ENCODE results near the gene CD320.

Gene CD320

DNA sequence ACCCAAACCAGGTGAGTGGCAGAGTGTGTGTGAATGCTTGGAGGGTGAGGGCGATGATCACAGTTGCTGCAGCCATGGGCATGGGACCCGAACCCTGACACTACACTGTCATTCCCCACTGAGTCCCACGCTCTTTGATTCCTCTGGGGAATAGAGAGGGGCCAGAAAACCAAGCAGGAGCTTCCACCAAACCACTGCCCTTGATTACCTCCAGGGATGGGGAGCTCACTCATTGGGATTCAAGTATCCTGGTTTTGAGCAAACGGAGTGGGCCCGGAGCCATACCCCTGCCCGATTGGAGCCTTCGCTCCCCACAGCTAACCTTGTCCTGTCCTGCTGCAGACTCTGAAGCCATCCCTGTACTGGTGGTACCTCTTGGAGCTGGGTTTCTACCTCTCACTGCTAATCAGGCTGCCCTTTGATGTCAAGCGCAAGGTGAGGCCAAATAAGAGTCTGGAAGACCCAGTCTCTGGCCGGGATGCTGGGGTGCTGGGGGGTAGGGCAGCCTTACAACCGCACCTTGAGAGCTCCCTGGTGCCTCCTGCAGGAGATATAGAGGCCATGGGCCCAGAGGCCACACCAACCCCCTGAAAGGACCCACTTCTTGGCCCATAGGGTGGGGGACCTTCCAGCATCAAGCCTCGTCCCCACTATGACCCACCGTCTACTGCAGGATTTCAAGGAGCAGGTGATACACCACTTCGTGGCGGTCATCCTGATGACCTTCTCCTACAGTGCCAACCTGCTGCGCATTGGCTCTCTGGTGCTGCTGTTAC, 51.7 kb downstream of the CD320 start:
- Histone ChIP-seq H3K27me3 (ENCODE audit: control insufficient read depth, insufficient read depth, low read length) (peaks cover 8% of the 10 kb centered on the region), H3K9ac (ENCODE audit: low read depth, low read length) (no peak overlapping the region), H3K9me3 (replicated peaks; ENCODE audit: low read length) (no peaks in the 10 kb centered on the region), H3K36me3 (ENCODE audit: insufficient read depth, low read length) (no peaks in the 10 kb centered on the region), H3K4me1 (ENCODE audit: control insufficient read depth, insufficient read depth, low read length) (no peaks in the 10 kb centered on the region), H3K4me3 (ENCODE audit: low read length) (no peak overlapping the region), H3K4me2 (ENCODE audit: low read length) (no peak overlapping the region)

DNA sequence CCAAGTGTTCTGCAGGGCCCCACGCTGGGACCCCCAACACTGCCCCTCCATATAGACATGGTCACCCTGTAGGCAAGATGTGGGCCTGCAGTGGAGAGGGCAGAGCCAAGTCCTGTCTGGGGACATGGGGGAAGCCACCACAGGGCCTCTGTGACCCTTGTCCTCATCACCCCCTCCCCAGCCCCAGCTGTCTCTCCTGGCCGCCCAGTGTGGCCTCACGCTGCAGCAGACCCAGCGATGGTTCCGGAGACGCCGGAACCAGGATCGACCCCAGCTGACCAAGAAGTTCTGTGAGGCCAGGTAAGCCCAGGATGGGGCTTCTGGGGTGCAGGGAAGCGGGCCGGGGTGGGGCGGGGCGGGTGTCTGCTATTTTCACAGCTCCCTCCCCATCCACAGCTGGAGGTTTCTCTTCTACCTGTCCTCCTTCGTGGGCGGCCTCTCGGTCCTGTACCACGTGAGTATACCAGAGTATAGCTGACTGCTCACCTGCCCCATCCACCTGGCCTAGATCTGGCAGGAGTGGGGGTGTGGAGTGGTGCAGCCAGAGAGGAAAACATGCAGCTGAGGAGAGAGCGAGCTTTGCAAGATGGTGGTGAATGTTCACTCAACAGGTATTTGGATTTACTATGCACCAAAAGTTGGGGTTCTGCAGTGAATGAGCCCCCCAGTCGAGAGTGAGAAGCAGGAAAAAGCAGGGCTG, 52.6 kb downstream of the CD320 start:
- Histone ChIP-seq H3K36me3 (ENCODE audit: insufficient read depth, low read length) (no peaks in the 10 kb centered on the region), H3K4me3 (ENCODE audit: low read length) (no peak overlapping the region), H3K27me3 (ENCODE audit: control insufficient read depth, insufficient read depth, low read length) (peaks cover 8% of the 10 kb centered on the region), H3K4me1 (ENCODE audit: control insufficient read depth, insufficient read depth, low read length) (peaks cover 5% of the 10 kb centered on the region), H3K9ac (ENCODE audit: low read depth, low read length) (no peak overlapping the region), H3K4me2 (ENCODE audit: low read length) (no peak overlapping the region), H3K9me3 (replicated peaks; ENCODE audit: low read length) (no peaks in the 10 kb centered on the region)

GRCh38 chr19:8254286-8255001, 53.7 kb downstream of the CD320 start:
- Histone ChIP-seq H3K4me3 (ENCODE audit: low read length) (no peak overlapping the region), H3K4me2 (ENCODE audit: low read length) (no peak overlapping the region), H3K9ac (ENCODE audit: low read depth, low read length) (no peak overlapping the region), H3K27me3 (ENCODE audit: control insufficient read depth, insufficient read depth, low read length) (peaks cover 7% of the 10 kb centered on the region), H3K36me3 (ENCODE audit: insufficient read depth, low read length) (no peaks in the 10 kb centered on the region), H3K4me1 (ENCODE audit: control insufficient read depth, insufficient read depth, low read length) (peaks cover 5% of the 10 kb centered on the region), H3K9me3 (replicated peaks; ENCODE audit: low read length) (no peaks in the 10 kb centered on the region)

DNA sequence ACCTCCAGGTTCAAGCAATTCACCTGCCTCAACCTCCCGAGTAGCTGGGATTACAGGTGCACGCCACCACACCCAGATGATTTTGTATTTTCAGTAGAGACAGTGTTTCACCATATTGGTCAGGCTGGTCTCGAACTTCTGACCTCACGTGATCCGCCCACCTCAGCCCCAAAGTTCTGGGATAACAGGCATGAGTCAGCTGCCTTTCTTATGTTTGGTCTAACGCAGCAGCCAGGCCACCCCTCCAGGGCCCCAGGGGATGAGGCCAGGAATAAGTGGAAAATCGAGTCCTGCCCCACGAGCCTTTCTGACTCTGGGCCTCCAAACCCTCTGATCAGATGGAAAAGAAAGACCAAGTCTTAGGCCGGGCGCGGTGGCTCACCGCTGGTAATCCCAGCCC, 54.5 kb downstream of the CD320 start:
- no peaks in the 10 kb centered on the region for H3K9me3 ChIP-seq (replicated peaks; ENCODE audit: low read length)
- no peak overlapping the region for H3K4me3 ChIP-seq (ENCODE audit: low read length)
- H3K4me2 ChIP-seq (ENCODE audit: low read length): no peak overlapping the region

DNA sequence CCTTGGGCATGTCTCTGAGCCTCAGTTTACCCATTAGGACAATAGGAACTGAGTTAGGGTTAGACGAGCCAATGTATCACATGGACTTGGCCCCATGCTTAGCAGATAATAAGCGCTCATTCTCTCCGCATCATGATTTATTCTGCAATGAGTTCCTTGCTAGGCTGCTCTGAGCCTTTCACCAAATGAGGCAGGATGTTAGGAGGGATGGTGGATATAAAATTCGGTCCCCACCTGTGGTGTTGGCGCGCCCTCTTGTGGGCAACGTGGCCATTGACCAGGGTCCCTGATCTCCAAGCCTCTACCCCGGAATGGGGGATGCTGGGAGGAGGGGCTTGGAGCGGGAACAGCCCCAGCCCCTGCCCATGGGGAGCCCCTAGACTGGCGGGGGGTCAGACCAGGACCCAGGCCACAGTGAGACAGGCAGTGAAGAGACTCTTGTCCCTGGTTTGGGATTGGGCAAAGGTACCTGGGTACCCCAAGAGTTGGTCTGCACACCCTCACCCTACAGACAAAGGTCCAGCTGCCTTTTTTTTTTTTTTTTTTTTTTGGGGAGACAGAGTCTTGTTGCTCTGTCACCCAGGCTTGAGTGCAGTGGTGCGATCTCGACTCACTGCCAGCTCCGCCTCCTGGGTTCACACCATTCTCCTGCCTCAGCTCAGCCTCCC, 55.1 kb downstream of the CD320 start:
- Histone ChIP-seq H3K4me2 (ENCODE audit: low read length) (no peak overlapping the region), H3K27me3 (ENCODE audit: control insufficient read depth, insufficient read depth, low read length) (peaks cover 3% of the 10 kb centered on the region), H3K4me1 (ENCODE audit: control insufficient read depth, insufficient read depth, low read length) (peaks cover 5% of the 10 kb centered on the region), H3K9ac (ENCODE audit: low read depth, low read length) (no peak overlapping the region), H3K9me3 (replicated peaks; ENCODE audit: low read length) (no peaks in the 10 kb centered on the region), H3K4me3 (ENCODE audit: low read length) (no peak overlapping the region), H3K36me3 (ENCODE audit: insufficient read depth, low read length) (no peaks in the 10 kb centered on the region)

More for the DNA sequence above, 54.5 kb downstream of the CD320 start:
- Histone ChIP-seq H3K27me3 (ENCODE audit: control insufficient read depth, insufficient read depth, low read length) (peaks cover 3% of the 10 kb centered on the region), H3K36me3 (ENCODE audit: insufficient read depth, low read length) (no peaks in the 10 kb centered on the region), H3K4me1 (ENCODE audit: control insufficient read depth, insufficient read depth, low read length) (peaks cover 5% of the 10 kb centered on the region), H3K9ac (ENCODE audit: low read depth, low read length) (no peak overlapping the region)
